ENCODE results near the gene TMEM178B.

The TMEM178B gene

DNA sequence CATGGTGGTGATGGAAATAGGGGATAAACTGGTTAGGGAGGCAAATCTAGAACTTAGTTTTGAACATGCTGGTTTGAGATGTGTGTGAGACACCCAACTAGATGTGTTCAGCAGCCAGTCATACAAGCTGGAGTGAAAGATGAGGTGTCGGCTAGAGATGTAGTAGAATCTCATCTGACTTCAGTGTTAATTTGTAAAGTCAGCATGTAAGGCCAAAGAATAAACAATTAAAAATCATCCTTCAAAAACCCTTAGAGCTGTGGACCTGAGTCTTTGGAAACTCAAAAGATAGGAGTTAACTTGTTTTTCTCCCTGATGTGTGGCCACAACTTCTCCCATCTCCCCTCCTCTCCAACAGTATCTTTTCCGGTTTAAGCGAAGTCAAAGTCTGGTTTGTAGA lies 454.5 kb downstream of the TMEM178B start:
- no peaks in the 10 kb centered on the region for H3K9me3 ChIP-seq (ENCODE audit: insufficient read depth, low read length)
- no peak overlapping the region for H3K4me3 ChIP-seq (ENCODE audit: insufficient read length, low read depth)
- H3K9ac ChIP-seq (ENCODE audit: insufficient read length, low read depth), result no peak overlapping the region
- H3K27me3 ChIP-seq (ENCODE audit: insufficient read depth, insufficient read length), result no peaks in the 10 kb centered on the region
- no peak for DNase-seq (ENCODE audit: low read depth, low spot score)
- H3K4me1 ChIP-seq (ENCODE audit: insufficient read depth, insufficient read length), result no peaks in the 10 kb centered on the region
- TF ChIP-seq ZNF274 (IDR thresholded peaks at IDR 0.05; ENCODE audit: low read depth, low read length), result no peak
- no peak for TF ChIP-seq SUZ12 (IDR thresholded peaks at IDR 0.05; ENCODE audit: extremely low read depth, insufficient read depth, insufficient read length)
- TF ChIP-seq YY1 (IDR thresholded peaks at IDR 0.05; ENCODE audit: insufficient read depth, insufficient read length), result no peak
- no peaks in the 10 kb centered on the region for H3K36me3 ChIP-seq (ENCODE audit: insufficient read depth, insufficient read length, low read length)

Measured in NT2/D1 (cell line).